Measurements from ENCODE around the gene SLC13A3.

SLC13A3 gene

DNA sequence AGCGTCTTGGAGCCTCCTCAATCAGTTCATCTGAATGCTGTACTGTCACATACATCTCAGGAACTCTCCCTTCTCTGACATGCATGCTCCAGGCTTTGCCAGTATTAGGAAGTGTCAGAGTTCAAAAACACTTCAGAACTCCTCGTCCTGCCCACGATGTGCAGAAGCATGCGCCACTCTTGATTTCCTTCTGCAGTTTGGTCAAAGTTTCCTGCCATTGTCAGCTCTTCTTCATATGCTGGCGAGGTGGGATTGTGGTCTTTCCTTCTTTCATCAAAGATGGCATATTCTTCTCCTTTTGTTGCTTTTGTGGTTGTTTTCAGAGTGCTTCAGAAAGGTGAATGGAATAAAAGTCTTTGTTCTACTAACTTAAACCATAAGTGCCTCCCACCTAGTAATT is 21.0 kb downstream of the SLC13A3 start:
- Histone ChIP-seq H3K36me3 (ENCODE audit: low read length) (no peaks in the 10 kb centered on the region), H3K79me2 (ENCODE audit: insufficient read depth, low read length) (no peaks in the 10 kb centered on the region), H3K27me3 (ENCODE audit: low read length) (no peaks in the 10 kb centered on the region), H4K20me1 (ENCODE audit: low read depth, low read length) (no peaks in the 10 kb centered on the region), H3K27ac (ENCODE audit: low read depth, low read length) (no peak overlapping the region), H3F3A (ENCODE audit: insufficient read depth) (no peaks in the 10 kb centered on the region), H3K9ac (ENCODE audit: low read length) (no peak overlapping the region), H3K9me2 (replicated peaks; ENCODE audit: insufficient read depth, low read length) (no peaks in the 10 kb centered on the region), H2AFZ (ENCODE audit: low read depth, low read length, severe bottlenecking) (no peak overlapping the region), H3K9me3 (ENCODE audit: insufficient read depth, low read length) (no peaks in the 10 kb centered on the region), H3K4me2 (ENCODE audit: low read depth, low read length, poor library complexity, severe bottlenecking) (no peak overlapping the region), H3K4me3 (ENCODE audit: insufficient read depth, low read length, poor library complexity, severe bottlenecking) (no peak overlapping the region)
- TF ChIP-seq, protein P1, sequence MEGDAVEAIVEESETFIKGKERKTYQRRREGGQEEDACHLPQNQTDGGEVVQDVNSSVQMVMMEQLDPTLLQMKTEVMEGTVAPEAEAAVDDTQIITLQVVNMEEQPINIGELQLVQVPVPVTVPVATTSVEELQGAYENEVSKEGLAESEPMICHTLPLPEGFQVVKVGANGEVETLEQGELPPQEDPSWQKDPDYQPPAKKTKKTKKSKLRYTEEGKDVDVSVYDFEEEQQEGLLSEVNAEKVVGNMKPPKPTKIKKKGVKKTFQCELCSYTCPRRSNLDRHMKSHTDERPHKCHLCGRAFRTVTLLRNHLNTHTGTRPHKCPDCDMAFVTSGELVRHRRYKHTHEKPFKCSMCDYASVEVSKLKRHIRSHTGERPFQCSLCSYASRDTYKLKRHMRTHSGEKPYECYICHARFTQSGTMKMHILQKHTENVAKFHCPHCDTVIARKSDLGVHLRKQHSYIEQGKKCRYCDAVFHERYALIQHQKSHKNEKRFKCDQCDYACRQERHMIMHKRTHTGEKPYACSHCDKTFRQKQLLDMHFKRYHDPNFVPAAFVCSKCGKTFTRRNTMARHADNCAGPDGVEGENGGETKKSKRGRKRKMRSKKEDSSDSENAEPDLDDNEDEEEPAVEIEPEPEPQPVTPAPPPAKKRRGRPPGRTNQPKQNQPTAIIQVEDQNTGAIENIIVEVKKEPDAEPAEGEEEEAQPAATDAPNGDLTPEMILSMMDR (IDR thresholded peaks at IDR 0.05; ENCODE audit: insufficient read depth, low read length, poor library complexity, severe bottlenecking), result no peak
- no peak for TF ChIP-seq EZH2phosphoT487 (conservative IDR thresholded peaks at IDR 0.05; ENCODE audit: low read length)

DNA sequence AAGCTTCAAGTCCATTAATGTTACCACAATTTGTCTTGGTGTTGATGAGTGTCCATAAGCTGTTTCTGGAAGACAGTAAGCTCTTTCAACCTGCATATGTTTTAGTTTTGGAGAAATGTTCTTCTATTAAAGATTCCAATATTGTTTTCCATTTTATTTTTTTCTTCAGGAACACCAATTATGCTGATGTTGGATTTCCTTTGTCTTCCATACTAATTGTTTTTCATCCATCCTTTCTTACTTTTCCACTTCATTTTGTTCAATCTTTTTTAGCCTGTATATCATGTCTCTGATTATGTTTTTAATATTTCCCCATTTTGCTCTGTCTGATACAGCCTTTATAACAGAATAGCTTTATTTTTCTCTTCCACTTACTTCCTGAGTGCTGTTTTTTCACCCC is 21.9 kb downstream of the SLC13A3 start:
- Histone ChIP-seq H3K27me3 (ENCODE audit: low read length) (no peaks in the 10 kb centered on the region), H3F3A (ENCODE audit: insufficient read depth) (no peaks in the 10 kb centered on the region), H2AFZ (ENCODE audit: low read depth, low read length, severe bottlenecking) (no peak overlapping the region), H3K79me2 (ENCODE audit: insufficient read depth, low read length) (no peaks in the 10 kb centered on the region), H3K4me3 (ENCODE audit: insufficient read depth, low read length, poor library complexity, severe bottlenecking) (no peak overlapping the region), H3K9me3 (ENCODE audit: insufficient read depth, low read length) (no peaks in the 10 kb centered on the region; the same call in 1 of the 2 replicates), H3K27ac (ENCODE audit: low read depth, low read length) (no peak overlapping the region), H3K9ac (ENCODE audit: low read length) (no peak overlapping the region), H3K4me2 (ENCODE audit: low read depth, low read length, poor library complexity, severe bottlenecking) (no peak overlapping the region), H3K9me2 (replicated peaks; ENCODE audit: insufficient read depth, low read length) (no peaks in the 10 kb centered on the region), H4K20me1 (ENCODE audit: low read depth, low read length) (no peaks in the 10 kb centered on the region), H3K36me3 (ENCODE audit: low read length) (no peaks in the 10 kb centered on the region)
- TF ChIP-seq EZH2phosphoT487 (conservative IDR thresholded peaks at IDR 0.05; ENCODE audit: low read length), result no peak
- TF ChIP-seq, protein P1 (IDR thresholded peaks at IDR 0.05; ENCODE audit: insufficient read depth, low read length, poor library complexity, severe bottlenecking), result no peak

- no peaks in the 10 kb centered on the region for H3K9me2 ChIP-seq (replicated peaks; ENCODE audit: insufficient read depth, low read length)
- no peak overlapping the region for H3K4me3 ChIP-seq (ENCODE audit: insufficient read depth, low read length, poor library complexity, severe bottlenecking)
- H3K4me2 ChIP-seq (ENCODE audit: low read depth, low read length, poor library complexity, severe bottlenecking), result no peak overlapping the region
- H3K36me3 ChIP-seq (ENCODE audit: low read length), result no peaks in the 10 kb centered on the region
- no peaks in the 10 kb centered on the region for H3K79me2 ChIP-seq (ENCODE audit: insufficient read depth, low read length)
- H3K9ac ChIP-seq (ENCODE audit: low read length), result no peak overlapping the region
- no peak overlapping the region for H3K27ac ChIP-seq (ENCODE audit: low read depth, low read length)
- no peak overlapping the region for H2AFZ ChIP-seq (ENCODE audit: low read depth, low read length, severe bottlenecking)
- H3K27me3 ChIP-seq (ENCODE audit: low read length), result no peaks in the 10 kb centered on the region
- no peaks in the 10 kb centered on the region for H4K20me1 ChIP-seq (ENCODE audit: low read depth, low read length)
- TF ChIP-seq, protein P1 (IDR thresholded peaks at IDR 0.05; ENCODE audit: insufficient read depth, low read length, poor library complexity, severe bottlenecking), result no peak
- TF ChIP-seq EZH2phosphoT487 (conservative IDR thresholded peaks at IDR 0.05; ENCODE audit: low read length), result no peak
- H3F3A ChIP-seq (ENCODE audit: insufficient read depth), result no peaks in the 10 kb centered on the region
- H3K9me3 ChIP-seq (ENCODE audit: insufficient read depth, low read length), result no peaks in the 10 kb centered on the region; the same call in 1 of the 2 replicates
Measured at GRCh38 chr20:46627234-46627633, 24.0 kb downstream of the SLC13A3 start.
